DOHH2 (cell line): ENCODE results near the gene TPTE2.
"Not testable (repeated sequence)": the region's sequence is repeated elsewhere in the genome, so short reads cannot be mapped to it uniquely, and the experiment has no call there.

Experiments
- H3F3A ChIP-seq: fragments of 200-600 bp; sonication (generic), shearing (Covaris generic); 2 replicates; pipeline ENCODE4 v1.6.0; 2016; ENCODE audit warnings: antibody characterized with exemption, mild to moderate bottlenecking; ENCODE audit not compliant: control insufficient read depth, insufficient read depth
- H3K27ac ChIP-seq: fragments of 200-600 bp; sonication (generic); 2 replicates; pipeline ENCODE4 v1.5.1; 2014; ENCODE audit warnings: low read depth, mild to moderate bottlenecking, low read length, moderate library complexity
- H3K27me3 ChIP-seq: fragments of 200-600 bp; sonication (generic); 2 replicates; pipeline ENCODE4 v1.6.1; 2014; ENCODE audit warnings: mild to moderate bottlenecking, low read length, mixed read lengths; ENCODE audit not compliant: control insufficient read depth
- H3K36me3 ChIP-seq: fragments of 200-600 bp; sonication (generic); 2 replicates; pipeline ENCODE4 v1.6.1; 2014; ENCODE audit warnings: mild to moderate bottlenecking, low read length, moderate library complexity, mixed read lengths; ENCODE audit not compliant: control insufficient read depth
- H3K4me1 ChIP-seq: fragments of 200-600 bp; sonication (generic); 2 replicates; pipeline ENCODE4 v1.6.1; 2014; ENCODE audit warnings: mild to moderate bottlenecking, low read length, mixed read lengths; ENCODE audit not compliant: control insufficient read depth
- H3K4me2 ChIP-seq: fragments of 200-600 bp; sonication (generic); 2 replicates; pipeline ENCODE4 v1.6.0; 2014; ENCODE audit warnings: mild to moderate bottlenecking, low read length, moderate library complexity
- H3K4me3 ChIP-seq: fragments of 200-600 bp; sonication (generic); 2 replicates; pipeline ENCODE4 v1.5.1; 2014; ENCODE audit warnings: mild to moderate bottlenecking, low read length, mixed read lengths
- H3K79me2 ChIP-seq: fragments of 200-600 bp; sonication (generic); 2 replicates; pipeline ENCODE4 v1.6.1; 2014; ENCODE audit warnings: mild to moderate bottlenecking, low read length, mixed read lengths; ENCODE audit not compliant: control insufficient read depth
- H3K9me2 ChIP-seq: fragments of 200-600 bp; sonication (generic); replicated peaks from 2 replicates; pipeline ENCODE4 v1.6.1; 2014; ENCODE audit warnings: mild to moderate bottlenecking, low read length, mixed read lengths; ENCODE audit not compliant: control insufficient read depth
- H3K9me3 ChIP-seq: fragments of 200-600 bp; sonication (generic); 2 replicates; pipeline ENCODE4 v1.6.1; 2014; ENCODE audit warnings: antibody characterized with exemption, low read length, mixed read lengths; ENCODE audit not compliant: control insufficient read depth, insufficient read depth
- H4K20me1 ChIP-seq: fragments of 200-600 bp; sonication (generic); 2 replicates; pipeline ENCODE4 v1.6.0; 2014; ENCODE audit warnings: low read depth, mild to moderate bottlenecking, antibody characterized with exemption, low read length, moderate library complexity; ENCODE audit not compliant: control insufficient read depth, insufficient read depth
- CTCF ChIP-seq: fragments of 200-600 bp; sonication (generic); IDR thresholded peaks from one replicate; pipeline ENCODE4 v1.5.1; 2014; ENCODE audit warnings: antibody characterized with exemption, mild to moderate bottlenecking, low read depth, low read length; ENCODE audit not compliant: poor library complexity, severe bottlenecking
- EZH2phosphoT487 ChIP-seq: fragments of 200-600 bp; sonication (generic); IDR thresholded peaks from 2 replicates; pipeline ENCODE4 v1.6.1; 2017; ENCODE audit warnings: borderline replicate concordance, mild to moderate bottlenecking, antibody characterized with exemption, low read length, moderate library complexity, mixed read lengths

TPTE2 gene

GRCh38 chr13:19549245-19549644 is 12.1 kb downstream of the TPTE2 start:
- H3K27me3 ChIP-seq, H3K4me1 ChIP-seq, H3K79me2 ChIP-seq, H3F3A ChIP-seq, H3K9me3 ChIP-seq, H4K20me1 ChIP-seq, H3K9me2 ChIP-seq, H3K4me2 ChIP-seq, H3K27ac ChIP-seq, H3K4me3 ChIP-seq, H3K36me3 ChIP-seq: not testable (repeated sequence)

GRCh38 chr13:19525634-19526033 is 35.7 kb downstream of the TPTE2 start:
- H3K4me2 ChIP-seq, H3K9me2 ChIP-seq, H3K4me3 ChIP-seq, H3K36me3 ChIP-seq, H3K9me3 ChIP-seq, H3K4me1 ChIP-seq, H3K27me3 ChIP-seq, H3F3A ChIP-seq, H4K20me1 ChIP-seq, H3K79me2 ChIP-seq, H3K27ac ChIP-seq: not testable (repeated sequence)

GRCh38 chr13:19519049-19519448 is 42.3 kb downstream of the TPTE2 start:
- Histone ChIP-seq H3F3A (no peaks in the 10 kb centered on the region), H4K20me1 (no peaks in the 10 kb centered on the region), H3K4me3 (no peak overlapping the region), H3K9me3 (no peaks in the 10 kb centered on the region), H3K4me1 (no peaks in the 10 kb centered on the region), H3K36me3 (no peaks in the 10 kb centered on the region), H3K27ac (no peak overlapping the region), H3K79me2 (no peaks in the 10 kb centered on the region), H3K27me3 (no peaks in the 10 kb centered on the region), H3K9me2 (no peaks in the 10 kb centered on the region), H3K4me2 (no peak overlapping the region)
- TF ChIP-seq EZH2phosphoT487 = no peak
- no peak for TF ChIP-seq CTCF

GRCh38 chr13:19507623-19508022 is 53.7 kb downstream of the TPTE2 start:
- H3K79me2 ChIP-seq, H3K27me3 ChIP-seq, H4K20me1 ChIP-seq, H3K9me2 ChIP-seq, H3K36me3 ChIP-seq, H3K4me2 ChIP-seq, H3K27ac ChIP-seq, H3K4me1 ChIP-seq, H3F3A ChIP-seq, H3K9me3 ChIP-seq, H3K4me3 ChIP-seq: not testable (repeated sequence)

- not testable (repeated sequence) for H3K9me3 ChIP-seq, H3K36me3 ChIP-seq, H3K27me3 ChIP-seq, H3K27ac ChIP-seq, H3K79me2 ChIP-seq, H3F3A ChIP-seq, H3K9me2 ChIP-seq, H4K20me1 ChIP-seq, H3K4me1 ChIP-seq, H3K4me2 ChIP-seq, H3K4me3 ChIP-seq
These were observed 101.2 kb downstream of the TPTE2 start for GRCh38 chr13:19460126-19460525.

- H3K36me3 ChIP-seq, H3K27me3 ChIP-seq, H3F3A ChIP-seq, H3K4me2 ChIP-seq, H3K4me3 ChIP-seq, H3K9me3 ChIP-seq, H4K20me1 ChIP-seq, H3K9me2 ChIP-seq, H3K27ac ChIP-seq, H3K4me1 ChIP-seq, H3K79me2 ChIP-seq: not testable (repeated sequence)
These were observed 122.2 kb downstream of the TPTE2 start for GRCh38 chr13:19439056-19439686.

- H3K36me3 ChIP-seq, H3K27me3 ChIP-seq, H3K4me1 ChIP-seq, H3K4me2 ChIP-seq, H3K79me2 ChIP-seq, H3K9me2 ChIP-seq, H3K27ac ChIP-seq, H3K4me3 ChIP-seq, H3K9me3 ChIP-seq, H3F3A ChIP-seq, H4K20me1 ChIP-seq: not testable (repeated sequence)
These were observed 123.6 kb downstream of the TPTE2 start for GRCh38 chr13:19437780-19438179.
